Measurements from ENCODE around the gene DNAJB14. TPM values are rescaled to one million over a fixed set of nuclear protein-coding genes. Genes with fewer than 3 reads are reported as not detected.

Gene DNAJB14
- total RNA-seq, 3 donors from 2014 or later = 33.4 to 46.4 (median 37.4) TPM

GRCh38 chr4:99979872-99980271 lies 33.5 kb upstream of the DNAJB14 start:
- DNase-seq (ENCODE audit: low spot score in 2 of 2) = no peak
- TF ChIP-seq, protein P1, sequence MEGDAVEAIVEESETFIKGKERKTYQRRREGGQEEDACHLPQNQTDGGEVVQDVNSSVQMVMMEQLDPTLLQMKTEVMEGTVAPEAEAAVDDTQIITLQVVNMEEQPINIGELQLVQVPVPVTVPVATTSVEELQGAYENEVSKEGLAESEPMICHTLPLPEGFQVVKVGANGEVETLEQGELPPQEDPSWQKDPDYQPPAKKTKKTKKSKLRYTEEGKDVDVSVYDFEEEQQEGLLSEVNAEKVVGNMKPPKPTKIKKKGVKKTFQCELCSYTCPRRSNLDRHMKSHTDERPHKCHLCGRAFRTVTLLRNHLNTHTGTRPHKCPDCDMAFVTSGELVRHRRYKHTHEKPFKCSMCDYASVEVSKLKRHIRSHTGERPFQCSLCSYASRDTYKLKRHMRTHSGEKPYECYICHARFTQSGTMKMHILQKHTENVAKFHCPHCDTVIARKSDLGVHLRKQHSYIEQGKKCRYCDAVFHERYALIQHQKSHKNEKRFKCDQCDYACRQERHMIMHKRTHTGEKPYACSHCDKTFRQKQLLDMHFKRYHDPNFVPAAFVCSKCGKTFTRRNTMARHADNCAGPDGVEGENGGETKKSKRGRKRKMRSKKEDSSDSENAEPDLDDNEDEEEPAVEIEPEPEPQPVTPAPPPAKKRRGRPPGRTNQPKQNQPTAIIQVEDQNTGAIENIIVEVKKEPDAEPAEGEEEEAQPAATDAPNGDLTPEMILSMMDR (IDR thresholded peaks at IDR 0.05) = no peak
- TF ChIP-seq POLR2A (IDR thresholded peaks at IDR 0.05) = no peak
- no peak for TF ChIP-seq POLR2AphosphoS5 (IDR thresholded peaks at IDR 0.05)
- Histone ChIP-seq H3K27ac (no peak overlapping the region), H3K9me3 (peaks cover 4 to 7% of the 10 kb centered on the region in 2 donors), H3K36me3 (no peaks in the 10 kb centered on the region), H3K27me3 (no peaks in the 10 kb centered on the region), H3K4me1 (no peaks in the 10 kb centered on the region), H3K4me3 (no peak overlapping the region)
- intact Hi-C loops (cut with DNase I; ENCODE audit: low total_unique reads) = no loop called here

- Histone ChIP-seq H3K27ac (no peak overlapping the region), H3K36me3 (no peaks in the 10 kb centered on the region), H3K9me3 (peaks cover 4 to 14% of the 10 kb centered on the region in 2 donors), H3K27me3 (no peaks in the 10 kb centered on the region), H3K4me1 (no peaks in the 10 kb centered on the region), H3K4me3 (no peak overlapping the region)
- intact Hi-C loops (cut with DNase I; ENCODE audit: low total_unique reads) = no loop called here
- no peak for TF ChIP-seq POLR2A (IDR thresholded peaks at IDR 0.05)
- TF ChIP-seq, protein P1 (IDR thresholded peaks at IDR 0.05) = no peak
- DNase-seq (ENCODE audit: low spot score in 2 of 2) = no peak
These were observed 25.2 kb upstream of the DNAJB14 start for GRCh38 chr4:99971453-99972111.

DNA sequence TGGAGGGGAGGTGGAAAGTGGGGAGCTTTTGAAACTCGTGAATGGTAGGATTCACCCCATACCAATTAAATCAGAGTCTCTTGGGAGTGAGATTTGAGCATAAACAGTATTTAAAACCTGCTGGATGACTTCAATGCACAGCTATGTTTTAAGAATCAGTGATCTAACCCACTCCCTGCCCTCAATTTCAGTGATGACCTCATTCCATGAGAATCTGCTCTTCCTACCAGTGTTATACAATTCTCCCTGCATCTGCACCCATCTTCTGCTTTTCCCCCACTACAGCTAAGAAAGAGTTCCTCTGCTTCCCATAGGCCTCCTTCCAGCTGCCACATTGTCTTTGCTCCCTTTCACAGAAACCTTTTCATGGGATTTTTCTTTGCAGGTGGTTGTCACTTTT lies 21.9 kb upstream of the DNAJB14 start:
- H3K36me3 ChIP-seq = no peaks in the 10 kb centered on the region
- no peaks in the 10 kb centered on the region for H3K27me3 ChIP-seq
- DNase-seq (ENCODE audit: low spot score in 2 of 2) = no peak
- no peak overlapping the region for H3K4me3 ChIP-seq
- H3K27ac ChIP-seq = no peak overlapping the region
- TF ChIP-seq POLR2AphosphoS5 (IDR thresholded peaks at IDR 0.05) = no peak
- TF ChIP-seq POLR2A (IDR thresholded peaks at IDR 0.05) = no peak
- TF ChIP-seq, protein P1 (IDR thresholded peaks at IDR 0.05) = no peak
- H3K4me1 ChIP-seq = no peaks in the 10 kb centered on the region
- intact Hi-C loops (cut with DNase I; ENCODE audit: low total_unique reads) = no loop called here
- peaks cover 0 to 8% of the 10 kb centered on the region in 2 donors for H3K9me3 ChIP-seq

- no peak for TF ChIP-seq POLR2A (IDR thresholded peaks at IDR 0.05)
- no peak for TF ChIP-seq POLR2AphosphoS5 (IDR thresholded peaks at IDR 0.05)
- TF ChIP-seq, protein P1 (IDR thresholded peaks at IDR 0.05) = no peak
- H3K36me3 ChIP-seq = no peaks in the 10 kb centered on the region
- no peak overlapping the region for H3K27ac ChIP-seq
- H3K27me3 ChIP-seq = no peaks in the 10 kb centered on the region
- DNase-seq (ENCODE audit: low spot score in 2 of 2) = no peak
- H3K4me3 ChIP-seq = no peak overlapping the region
- peaks cover 0 to 4% of the 10 kb centered on the region in 2 donors for H3K9me3 ChIP-seq
- no peaks in the 10 kb centered on the region for H3K4me1 ChIP-seq
- intact Hi-C loops (cut with DNase I; ENCODE audit: low total_unique reads) = no loop called here
These were observed 20.3 kb upstream of the DNAJB14 start for GRCh38 chr4:99966692-99967091.

DNA sequence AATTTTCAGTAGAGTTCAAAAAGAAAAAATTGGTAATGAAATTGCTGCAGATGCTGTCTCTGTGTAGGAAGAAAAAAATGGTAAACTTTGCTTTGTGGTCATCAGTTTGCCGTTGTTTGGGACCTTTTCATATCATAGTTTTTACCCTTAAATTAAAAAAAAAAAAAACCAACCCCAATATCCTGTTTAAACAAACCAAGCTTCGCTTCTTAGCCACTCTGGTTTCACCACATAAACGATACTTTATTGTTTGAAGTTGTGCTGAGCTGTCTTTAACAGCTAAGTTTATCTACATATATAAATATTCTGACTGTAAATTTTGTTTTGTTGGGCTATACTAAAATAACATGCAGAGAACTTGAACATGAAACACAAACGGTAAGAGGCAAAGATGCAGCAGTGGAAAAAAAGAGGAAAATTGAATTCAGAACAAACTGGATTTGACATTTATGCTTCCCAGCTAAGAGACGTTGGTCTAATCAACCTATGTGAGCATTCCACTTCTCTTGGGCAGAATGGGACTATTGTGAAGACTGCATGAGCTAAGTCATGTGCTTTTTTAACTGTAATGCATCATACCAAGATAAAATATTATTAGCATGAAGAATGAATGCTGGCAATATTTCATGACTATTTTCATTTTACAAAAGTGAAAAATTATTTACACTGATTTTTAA lies 19.4 kb upstream of the DNAJB14 start:
- no peak for TF ChIP-seq POLR2A (IDR thresholded peaks at IDR 0.05)
- no peaks in the 10 kb centered on the region for H3K36me3 ChIP-seq
- no peak overlapping the region for H3K4me3 ChIP-seq
- no peaks in the 10 kb centered on the region for H3K9me3 ChIP-seq
- no peaks in the 10 kb centered on the region for H3K27me3 ChIP-seq
- no peaks in the 10 kb centered on the region for H3K4me1 ChIP-seq
- intact Hi-C loops (cut with DNase I; ENCODE audit: low total_unique reads) = no loop called here
- no peak for DNase-seq (ENCODE audit: low spot score in 2 of 2)
- no peak overlapping the region for H3K27ac ChIP-seq
